CMK (cell line): ENCODE results near the gene SLC45A1.

Experiments
- DNase-seq: peaks from one replicate; pipeline ENCODE4 v3.0.0-alpha.2; 2010; ENCODE audit warnings: low read depth

The SLC45A1 gene

DNA sequence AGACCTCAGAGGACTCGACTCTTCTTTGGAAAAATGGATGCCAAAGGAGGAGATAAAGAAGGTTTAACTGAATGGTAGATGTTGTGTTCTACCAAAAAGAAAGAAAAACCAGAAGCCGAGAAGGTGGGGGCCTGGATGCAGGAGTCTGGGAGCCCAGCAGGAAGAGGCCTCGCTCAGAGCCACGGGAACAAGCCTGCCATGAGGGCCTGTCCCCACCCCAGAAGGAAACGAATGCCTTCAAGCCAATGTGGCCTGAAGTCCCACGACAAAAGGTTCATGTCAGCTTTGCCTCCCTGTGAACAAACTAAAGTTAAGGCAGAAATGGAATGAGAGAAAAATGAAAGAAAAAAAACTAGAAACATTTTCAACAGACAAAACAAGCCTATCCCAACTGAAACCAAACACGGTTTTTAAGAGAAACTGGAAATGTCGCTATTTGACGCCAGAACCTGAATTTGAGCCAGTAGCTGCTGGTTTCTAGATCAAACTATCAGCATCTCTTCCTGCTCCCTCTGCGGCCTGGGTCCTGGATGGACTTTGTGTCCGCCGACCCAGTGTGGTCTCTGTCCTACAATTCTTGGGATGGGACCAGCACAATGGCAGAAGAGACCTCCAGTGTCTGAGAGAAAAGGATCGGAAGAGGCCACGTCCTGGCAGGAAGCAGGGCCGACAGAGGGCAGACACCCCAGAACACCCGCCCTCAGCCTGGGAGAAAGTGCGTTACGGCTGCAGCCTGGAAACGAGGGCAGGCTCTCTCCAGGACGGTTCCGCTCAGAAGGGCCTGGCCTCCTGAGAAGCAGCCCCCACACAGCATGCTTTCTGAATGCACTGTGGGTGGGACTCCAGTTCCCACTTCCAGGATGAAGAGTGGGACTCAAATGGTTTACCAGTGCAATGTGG lies 35.2 kb downstream of the SLC45A1 start:
- DNase-seq, result no peak

DNA sequence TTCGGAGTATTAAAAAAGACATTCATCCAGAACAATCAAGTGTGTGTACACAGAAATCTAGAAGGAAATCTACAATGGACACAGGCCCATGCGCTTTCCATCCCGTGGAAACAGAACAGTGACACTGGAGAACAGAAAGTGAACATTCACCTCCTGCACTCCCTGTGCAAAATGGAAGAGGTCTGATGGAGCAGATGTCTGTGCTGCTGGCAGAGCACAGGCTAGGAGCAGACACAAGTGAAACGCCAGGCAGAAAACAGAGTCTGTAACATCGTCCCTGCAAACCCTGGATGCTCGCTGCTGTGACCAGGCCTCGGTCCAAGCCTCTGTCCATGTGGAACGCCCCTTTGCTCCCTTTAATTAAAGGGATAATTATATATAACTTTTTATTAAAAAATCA lies 36.1 kb downstream of the SLC45A1 start:
- no peak for DNase-seq

DNA sequence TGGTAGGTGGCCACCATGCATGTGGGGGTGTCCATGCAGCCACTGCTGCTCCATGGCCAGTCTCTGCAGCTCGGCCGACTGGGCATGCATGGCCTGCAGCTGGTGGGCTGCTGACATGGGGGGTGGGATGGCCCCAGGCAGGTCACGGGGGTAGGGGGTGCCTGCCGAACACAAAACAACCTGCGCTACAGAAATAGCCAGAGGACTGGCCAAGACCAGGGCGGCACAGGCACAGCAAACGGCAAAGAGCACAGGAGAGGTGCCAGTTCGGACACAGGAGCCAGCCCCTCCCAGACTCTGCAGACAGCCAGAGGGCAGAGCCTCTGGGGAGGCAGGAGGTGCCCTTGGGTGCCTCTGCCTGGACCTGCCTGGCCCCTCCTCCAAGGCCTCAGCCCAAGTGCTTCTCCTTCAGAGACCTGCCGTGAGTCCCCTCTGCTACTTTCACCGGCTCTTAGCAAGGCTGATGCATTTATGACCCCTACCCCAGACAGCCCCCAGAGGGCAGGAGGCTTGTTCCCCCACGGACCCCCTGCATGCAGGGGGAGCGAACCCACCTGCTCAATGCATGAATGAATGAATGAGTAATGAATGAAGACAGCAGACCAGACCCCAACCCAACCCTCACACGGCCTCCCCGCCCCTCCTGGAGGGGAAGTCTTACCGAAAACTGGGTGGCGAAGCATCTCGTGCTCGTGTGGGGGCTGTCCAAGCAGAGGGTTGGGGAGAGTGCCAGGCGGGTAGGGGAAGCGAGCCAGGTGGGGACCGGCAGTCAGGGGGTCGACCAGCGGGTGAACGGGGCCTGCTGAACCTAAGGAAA lies 37.7 kb downstream of the SLC45A1 start:
- no peak for DNase-seq

DNA sequence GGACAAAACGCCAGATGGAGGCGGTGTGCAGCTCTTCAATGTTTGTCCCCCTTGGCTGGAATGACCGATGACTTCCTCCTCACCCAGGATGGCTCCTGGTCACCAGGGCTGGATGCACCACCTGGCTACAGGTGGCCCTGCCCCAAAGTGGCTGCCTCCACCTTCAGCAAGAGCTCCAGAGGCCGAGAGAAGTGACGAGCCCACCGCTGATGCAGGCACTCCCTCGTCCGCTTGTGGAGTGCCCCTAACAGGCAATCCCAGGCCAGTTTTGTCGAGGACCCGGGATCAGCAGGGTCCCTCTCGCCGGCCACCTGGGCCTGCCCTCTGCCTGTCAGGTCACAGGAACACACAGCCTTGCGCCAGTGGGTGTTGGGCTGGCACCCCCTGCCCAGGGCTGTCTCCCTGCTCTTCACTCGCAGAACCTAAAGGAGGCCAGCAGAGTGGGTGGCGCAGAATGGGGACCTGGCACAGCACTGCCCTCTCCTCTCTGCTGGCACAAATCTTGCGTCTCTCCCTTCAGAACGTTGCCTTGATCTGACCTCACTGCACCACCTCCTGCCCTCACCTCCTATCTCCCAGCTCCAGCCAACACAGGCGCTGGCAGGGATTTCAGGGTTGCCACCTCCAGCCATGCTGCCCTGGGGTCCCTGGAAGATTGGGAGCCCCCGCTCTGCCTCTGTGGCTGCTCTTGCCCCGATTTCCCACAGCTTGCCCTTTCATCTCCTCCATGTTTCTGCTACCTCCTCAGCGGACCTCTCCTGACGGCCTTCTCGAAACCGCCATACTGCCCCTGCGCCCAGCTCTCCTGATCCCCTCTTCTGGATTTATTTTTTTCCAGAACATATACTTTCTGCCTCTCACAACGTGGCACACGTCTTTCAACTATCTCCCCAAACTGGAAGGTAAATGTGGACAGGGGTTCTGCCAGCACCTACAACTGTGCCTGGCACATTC lies 38.6 kb downstream of the SLC45A1 start:
- no peak for DNase-seq

DNA sequence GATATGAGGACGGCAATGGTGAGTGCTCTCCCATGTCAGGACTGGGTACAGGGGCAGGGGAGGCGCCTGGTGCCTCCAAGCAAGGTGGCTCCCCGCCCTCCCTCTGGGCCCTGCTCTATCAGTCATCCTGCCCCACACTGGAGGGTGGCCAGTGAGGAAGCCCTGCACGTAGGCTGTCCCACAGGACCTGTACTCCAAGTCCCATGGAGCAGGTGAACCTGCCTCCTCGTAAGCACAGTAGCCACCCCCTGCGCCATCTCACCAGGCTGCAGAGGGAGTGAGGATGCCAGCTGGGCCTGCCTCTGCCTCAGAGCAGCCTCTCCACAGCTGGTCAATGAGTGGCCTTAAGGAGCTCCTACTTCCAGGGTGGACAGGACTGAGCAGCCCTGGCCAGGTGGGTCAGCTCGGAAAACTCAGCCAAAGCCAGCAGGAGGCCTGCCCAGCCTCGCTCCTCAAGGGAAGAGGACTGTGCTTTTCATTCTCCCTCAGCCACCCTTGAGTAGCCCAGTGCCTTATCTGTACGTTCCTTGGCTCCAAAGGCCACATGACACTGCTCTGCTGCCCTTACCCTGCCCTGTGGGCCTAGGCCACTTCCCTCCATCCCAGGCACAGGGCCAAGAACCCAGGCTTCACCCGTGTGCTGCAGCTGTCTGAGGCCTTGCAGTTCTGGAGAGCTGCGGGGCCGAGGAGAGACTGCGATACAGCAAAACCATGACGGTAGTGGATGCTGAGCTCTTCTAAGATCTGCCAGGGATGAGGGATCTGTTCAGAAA lies 39.6 kb downstream of the SLC45A1 start:
- no peak for DNase-seq

DNA sequence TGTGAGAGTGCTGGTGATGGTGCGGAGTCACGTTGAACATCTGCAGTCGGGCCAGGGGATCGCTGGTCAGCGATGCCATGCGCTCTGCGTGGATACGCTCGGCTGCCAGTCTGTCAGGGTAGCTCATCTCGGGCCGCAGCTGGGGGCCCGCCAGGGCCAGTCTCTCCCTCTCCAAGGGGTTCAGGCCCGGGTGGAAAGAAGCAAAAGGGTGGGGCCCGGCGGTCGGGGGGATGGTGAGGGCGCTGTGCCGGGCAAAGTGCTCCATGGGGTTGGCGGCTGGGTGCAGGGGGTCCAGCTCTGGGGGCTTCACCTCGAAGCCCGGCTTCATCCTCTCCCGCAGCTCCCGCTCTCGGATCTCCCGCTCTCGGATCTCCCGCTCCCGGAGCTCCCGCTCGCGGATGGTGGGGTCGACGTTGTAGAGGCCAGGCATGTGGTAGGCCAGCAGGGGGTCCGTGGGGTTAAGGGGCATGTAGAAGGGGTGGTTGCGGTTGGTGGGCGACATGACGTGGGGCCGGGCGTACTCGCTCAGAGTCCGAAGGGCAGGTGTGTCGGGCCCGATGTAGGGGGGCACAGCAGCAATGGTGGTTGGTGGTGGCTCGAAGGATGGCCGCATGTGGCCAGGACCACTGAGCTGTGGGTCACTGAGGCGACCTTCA lies 40.5 kb downstream of the SLC45A1 start:
- no peak for DNase-seq

DNA sequence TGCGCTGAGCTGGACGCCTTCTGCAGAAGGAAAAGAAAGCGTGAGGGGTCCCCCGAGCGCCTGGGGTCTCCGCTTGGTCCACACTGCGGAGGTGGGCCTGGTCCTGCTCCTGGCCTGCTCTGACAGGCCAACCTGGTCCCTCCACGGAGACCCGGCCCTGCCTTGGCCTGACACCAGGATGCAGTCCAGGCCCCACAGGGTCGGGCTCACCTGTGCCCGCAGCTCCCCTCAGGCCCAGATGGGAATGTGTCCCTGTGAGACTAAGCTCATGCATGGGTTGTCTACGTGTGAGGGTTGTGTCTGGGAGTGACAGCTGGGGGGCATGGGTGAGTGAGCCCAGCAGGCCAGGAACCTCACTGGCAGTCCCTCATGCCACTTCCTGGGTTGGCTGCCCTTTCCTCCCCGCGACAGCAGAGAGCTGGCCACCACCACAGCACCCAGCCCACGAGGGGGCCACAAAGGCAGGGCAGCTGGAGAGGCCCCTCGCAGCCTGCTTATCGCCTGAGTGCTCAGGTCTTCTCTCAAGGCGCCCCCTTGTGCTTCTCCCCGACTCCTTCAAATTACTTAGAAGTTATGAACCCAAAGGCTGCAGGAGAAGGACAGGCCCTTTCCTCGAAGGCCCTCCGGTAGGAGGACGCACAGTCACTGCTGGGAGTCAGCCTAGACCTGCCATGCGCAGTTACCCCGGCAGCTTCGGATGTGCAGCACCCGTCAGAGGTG lies 41.1 kb downstream of the SLC45A1 start:
- DNase-seq, result no peak

DNA sequence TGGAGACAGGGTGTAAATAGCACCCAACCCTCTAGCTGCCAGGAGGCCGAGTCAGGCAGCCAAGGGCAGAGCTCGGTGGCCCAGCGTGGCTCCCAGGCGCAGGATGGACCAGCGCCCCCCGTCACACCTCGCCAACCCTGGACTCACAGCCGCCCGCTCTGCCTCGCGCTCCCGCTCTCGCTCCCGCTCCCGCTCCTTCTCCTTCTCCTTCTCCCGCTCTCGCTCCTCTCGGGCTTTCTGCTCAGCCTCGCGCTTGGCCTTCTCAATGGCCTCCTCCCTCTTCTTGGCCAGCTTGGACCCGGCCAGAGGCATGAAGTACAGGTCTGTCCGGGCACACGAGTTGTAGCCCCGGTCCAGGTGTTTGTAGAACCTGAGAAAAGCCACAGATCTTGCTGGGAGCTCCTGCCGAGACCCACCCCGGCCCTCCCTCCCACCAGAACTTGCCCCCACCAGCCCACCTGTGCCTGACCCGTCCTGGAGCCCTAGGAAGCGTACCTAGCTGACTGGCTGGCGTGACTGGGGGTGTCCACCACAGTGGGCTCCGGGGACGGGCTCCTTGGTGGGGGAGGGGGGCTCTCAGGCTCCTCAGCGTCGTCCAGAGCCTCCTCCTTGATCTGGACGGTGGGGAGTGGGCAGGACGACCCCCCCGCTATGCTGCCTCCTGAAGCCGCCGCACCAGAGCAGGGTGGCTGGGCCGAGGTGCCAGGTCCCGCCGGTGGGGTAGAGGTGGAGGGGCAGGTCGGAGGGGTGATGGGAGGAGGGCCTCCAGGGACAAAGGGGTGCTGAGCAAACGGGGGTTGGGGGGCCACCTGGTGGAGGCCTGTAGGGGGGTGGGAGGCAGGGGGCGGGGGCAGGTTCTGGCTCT lies 41.9 kb downstream of the SLC45A1 start:
- DNase-seq, result no peak

DNA sequence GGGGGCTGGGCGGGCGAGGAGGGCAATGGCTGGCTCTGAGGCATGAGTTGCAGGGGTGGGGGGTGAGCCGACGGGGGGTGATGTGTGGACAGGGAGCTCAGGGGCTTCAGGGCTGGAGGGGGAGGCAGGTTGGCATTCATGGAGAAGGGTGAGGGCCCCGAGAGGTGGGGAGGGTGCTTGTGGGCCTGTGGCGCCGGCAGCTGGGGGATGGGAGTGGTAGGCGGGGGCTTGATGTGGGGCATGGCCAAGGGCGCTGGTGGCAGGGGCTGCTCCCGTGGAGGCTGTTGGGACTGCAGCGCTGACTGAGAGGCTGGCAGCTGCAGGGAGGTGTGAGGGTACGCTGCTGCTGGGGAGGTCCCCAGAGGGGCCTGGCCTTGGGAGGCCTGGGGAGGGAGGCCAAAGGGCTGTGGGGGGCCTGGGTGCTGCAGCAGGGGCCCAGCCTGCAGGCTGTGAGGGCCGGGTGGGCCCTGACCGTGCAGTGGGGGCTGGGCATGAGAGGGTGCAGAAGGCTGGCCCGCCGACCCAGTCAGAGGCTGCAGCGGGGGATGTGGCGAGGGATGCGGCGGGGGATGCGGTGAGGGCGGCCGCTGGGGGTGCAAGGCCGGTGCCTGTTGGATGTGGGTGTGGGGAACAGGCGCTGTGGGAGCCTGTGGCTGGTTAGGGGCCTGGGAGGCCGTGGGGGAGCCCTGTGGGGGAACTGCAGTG lies 42.7 kb downstream of the SLC45A1 start:
- no peak for DNase-seq

DNA sequence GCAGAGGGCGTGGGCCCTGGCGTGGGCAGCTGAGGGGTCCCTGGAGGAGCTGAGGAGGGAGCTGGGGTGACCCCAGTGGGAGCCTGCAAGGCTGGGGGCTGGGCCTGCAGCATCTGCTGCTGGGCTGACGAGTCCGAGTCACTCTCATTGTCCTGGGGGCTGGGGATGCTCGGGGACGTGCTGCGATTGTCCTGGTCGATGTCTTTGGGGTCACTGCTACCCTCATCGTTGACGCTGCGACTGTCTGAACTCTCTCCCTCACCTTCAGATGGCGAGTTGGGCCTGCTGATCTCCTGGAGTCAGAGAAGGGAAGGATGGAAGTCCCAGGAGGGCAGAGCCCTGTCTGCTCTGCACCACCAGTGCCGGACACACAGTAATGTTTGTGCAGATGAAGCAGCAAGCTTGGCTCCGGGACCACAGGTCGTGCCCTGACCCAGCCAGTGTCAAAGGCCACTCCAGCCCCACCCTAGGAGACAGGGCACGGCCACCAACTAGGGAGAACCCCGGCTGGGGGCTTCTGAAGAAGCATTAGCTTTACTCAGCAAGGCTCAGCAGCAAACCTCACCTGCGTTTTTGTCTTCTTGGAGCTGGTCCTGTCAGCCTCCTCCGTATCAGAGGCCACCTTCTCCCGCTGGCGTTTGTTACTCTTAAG lies 43.4 kb downstream of the SLC45A1 start:
- no peak for DNase-seq

DNA sequence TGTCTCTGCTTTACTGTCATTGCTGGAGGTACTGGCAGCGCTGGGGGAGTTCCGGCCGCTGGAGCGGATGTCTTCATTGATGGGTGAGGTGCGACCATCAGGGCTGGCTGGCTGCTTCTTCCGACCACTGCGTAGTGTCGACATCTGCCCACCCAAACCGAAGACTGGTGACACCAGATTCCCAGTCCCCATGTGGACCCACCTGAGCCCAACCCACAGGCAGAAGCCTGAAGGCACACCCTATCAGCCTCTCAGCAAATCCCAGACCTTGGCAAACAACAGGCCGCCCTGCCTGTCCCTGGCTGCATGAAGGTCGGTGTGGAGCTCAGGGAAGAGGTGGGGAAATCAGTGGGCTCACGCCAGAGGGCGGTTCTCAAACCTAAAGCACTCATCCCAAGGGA lies 44.8 kb downstream of the SLC45A1 start:
- DNase-seq, result no peak

DNA sequence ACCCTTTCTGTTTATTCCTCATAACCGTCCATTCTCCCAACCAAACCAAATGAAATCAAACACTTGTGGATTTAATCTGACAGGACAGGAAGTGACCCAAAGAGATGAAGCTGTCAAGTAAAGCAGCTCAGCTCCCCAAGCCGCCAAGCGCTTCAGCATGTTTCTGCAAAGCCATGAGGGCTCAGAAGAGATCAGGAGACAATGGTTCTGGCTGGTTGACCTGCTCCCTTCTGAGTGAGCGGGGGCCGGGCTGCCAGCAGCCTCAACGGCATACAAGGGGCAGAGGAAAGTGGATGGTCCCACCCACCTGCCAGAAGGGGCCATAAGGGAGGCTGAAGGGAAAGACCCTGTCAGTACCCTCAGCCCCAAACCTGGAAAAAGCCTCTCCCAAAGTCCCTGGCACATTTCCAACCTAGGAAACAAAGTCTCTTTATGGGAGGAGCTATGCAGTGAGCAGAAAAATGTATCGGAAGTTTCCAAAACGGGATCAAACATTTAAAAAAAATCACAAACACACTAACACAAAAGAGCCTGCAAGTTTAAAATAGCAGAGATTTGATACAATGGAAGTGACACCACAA lies 45.4 kb downstream of the SLC45A1 start:
- DNase-seq, result no peak

DNA sequence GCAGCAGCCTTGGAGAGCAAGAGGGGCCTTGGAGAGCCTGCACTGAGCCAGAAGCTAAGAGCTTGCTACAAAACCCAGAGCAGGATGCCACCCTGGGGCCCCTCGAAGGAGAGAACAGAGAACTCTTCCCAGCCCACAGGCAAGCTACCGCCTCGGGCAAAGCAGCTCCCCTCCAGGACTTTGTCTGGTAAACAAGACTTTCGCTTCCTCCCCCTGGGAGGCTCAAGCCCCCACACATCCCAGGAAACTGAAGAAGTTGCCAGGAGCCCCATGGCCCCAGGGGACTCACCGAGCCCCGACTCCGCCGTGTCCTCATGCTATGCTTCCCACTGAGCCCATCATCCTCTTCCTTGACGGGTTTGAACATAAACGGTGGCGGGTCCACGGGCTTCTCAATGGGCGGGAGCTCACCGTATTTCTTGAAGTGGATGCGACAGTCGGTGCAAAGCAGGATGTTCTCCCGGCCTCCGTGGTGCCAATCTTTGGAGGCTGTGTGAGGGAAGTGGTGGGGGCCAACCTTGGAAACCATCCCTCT lies 45.9 kb downstream of the SLC45A1 start:
- no peak for DNase-seq

DNA sequence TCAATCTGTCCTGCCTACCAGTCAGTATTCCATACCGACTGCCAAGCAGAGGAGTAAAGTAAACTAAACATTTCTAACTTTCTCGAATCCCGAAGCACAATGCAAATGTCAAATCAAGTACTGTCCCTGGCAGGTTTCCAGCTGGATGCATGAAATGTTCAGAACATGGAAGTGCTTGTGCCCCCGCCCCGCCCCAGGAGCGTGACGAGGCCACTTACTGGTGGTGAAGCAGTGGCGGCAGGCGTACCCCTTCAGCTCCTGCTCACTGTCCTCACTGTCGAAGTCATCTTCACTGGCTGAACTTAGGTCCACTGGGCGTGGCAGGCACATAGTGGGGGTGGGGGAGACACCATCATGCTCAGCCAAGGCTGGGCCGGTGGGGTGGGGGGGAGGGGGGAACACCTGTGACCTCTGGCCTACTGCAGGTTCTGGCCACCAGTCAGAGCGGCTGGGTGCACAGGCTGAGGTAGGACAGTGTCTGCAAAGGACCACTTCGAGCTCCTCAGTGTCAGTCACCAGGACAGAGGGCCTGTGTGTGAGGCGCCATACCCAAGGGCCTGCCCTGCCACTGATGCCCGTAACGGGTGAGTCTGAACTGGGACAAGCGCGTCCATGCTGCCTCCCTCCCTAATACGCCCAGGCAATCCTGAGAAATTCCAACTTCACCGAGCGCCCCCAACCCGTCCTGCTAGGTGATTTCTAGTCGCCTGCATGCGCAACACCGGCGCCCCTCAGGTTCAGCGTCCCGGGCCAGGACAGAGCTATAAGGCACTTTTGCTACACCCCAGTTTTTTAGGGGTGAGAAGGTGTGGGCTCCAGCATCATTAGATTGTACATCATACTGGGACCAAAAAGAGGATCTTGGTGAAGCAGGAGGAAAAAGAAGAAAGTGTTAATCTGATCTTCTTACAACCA lies 46.9 kb downstream of the SLC45A1 start:
- DNase-seq, result no peak

DNA sequence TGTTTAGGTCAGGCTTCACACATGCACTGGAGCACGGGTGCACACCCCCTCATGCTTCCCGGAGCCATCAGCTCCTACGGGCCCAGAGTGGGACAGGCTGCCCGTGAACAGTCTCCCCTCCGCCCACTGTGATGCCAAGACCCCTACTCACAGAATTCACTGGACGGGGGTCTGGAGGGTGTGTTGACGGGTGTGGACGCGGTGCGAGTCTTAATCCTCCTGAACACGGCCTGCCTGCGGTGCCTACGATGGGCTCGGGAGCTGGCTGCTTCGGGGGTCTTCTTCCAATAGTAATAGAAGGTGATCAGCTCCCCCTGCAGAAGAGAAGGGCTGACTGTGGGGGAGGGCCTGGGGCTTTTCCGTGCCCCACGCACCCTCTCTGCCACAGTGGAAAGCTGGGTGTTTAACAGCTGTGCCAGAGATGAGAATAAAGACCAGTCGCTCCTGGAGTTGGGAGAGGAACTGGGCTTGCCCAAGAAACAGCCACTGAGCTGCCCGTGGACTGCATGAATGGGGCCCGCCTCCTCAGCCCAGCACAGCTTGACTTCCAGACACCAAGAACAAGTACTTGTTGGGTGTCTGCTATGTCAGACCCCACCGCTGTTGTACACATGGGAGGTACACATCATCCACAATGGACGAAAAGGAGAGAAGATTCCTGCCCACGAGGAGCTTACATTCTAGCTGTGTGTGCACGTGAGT lies 47.9 kb downstream of the SLC45A1 start:
- no peak for DNase-seq
